Pancreas (tissue), 10 donors: ENCODE data around the gene MAGI1. TPM values are rescaled to one million over a fixed set of nuclear protein-coding genes. Genes with fewer than 3 reads are reported as not detected.

ENCODE experiments used
- ATAC-seq, 4 donors: fragments of 200-7000 bp; cut with Tn5 transposase; one replicate each; pipeline versions ENCODE4 v1.8.0 to v1.9.1; 2020; ENCODE audit warnings: mild to moderate bottlenecking in 4 of 4, moderate library complexity in 4 of 4
- DNase-seq, 6 donors: peaks; one replicate each; pipeline ENCODE4 v3.0.0-alpha.2; 2020
- FAIRE-seq: peaks from 2 replicates; lab custom pipeline; 2012; peaks lifted over from hg19 to GRCh38; lab: Jason Lieb, UNC
- H3K27ac ChIP-seq, 4 donors: fragments of 200-600 bp; sonication (generic); 1 replicate in 3 of 4; 2 replicates in 1 of 4; pipeline versions ENCODE4 v1.5.0 to v1.8.0; 2020
- H3K27me3 ChIP-seq, 4 donors: fragments of 200-600 bp; one replicate each; pipeline ENCODE4 v1.8.0; 2021
- H3K36me3 ChIP-seq, 3 donors: fragments of 200-600 bp; sonication (generic) in 1 of 3; one replicate each; pipeline versions ENCODE4 v1.5.0 to v1.8.0; 2020 to 2021
- H3K4me1 ChIP-seq, 3 donors: fragments of 200-600 bp; one replicate each; pipeline ENCODE4 v1.8.0; 2021
- H3K4me3 ChIP-seq, 4 donors: fragments of 200-600 bp; sonication (generic) in 2 of 4; one replicate each; pipeline versions ENCODE4 v1.5.0 to v1.8.0; 2020 to 2021
- H3K9me3 ChIP-seq, 4 donors: fragments of 200-600 bp; one replicate each; pipeline ENCODE4 v1.8.0; 2021
- WGBS, 2 donors: extraction: QIAGEN DNeasy Blood & Tissue Kit; methylation state at CpG; one replicate each; pipeline ENCODE4 v1.1.7; 2013; 5-methylcytosine and 5-hydroxymethylcytosine counted together
- intact Hi-C, 3 donors: fragments of 100-400 bp; cut with DNase I; formaldehyde crosslinking; loops; one replicate each; pipeline versions ENCODE4 v1.11.1 to v1.14.2; 2022
- polyA plus RNA-seq, 2 donors: library from polyadenylated mRNA; stranded (reverse); fragments of 200-250 nt; gene quantifications; one replicate each; pipeline ENCODE4 v1.2.3, GENCODE V29; 2013
- total RNA-seq, 6 donors: library from RNA; stranded (reverse); fragmentation: NEBNext Ultra II Directional in 4 of 6; extraction: Animal tissue kit (Norgen Biotek cat#: 25700) in 4 of 6; gene quantifications; one replicate each; pipeline versions ENCODE4 v1.2.1 to v1.2.4, GENCODE V29; 2021 to 2023
- TF ChIP-seq, protein P1 (sequence below), 4 donors: fragments of 200-600 bp; sonication (generic) in 3 of 4; IDR thresholded peaks; one replicate each; pipeline versions ENCODE4 v1.5.0 to v1.8.0; 2021; ENCODE audit warnings: antibody characterized with exemption in 4 of 4
- donor health status: healthy with polysubstance abuse.
- donor health status: DM: no; HTN: no; CAD: no; lungs with moderate emphysema.
- donor health status: DM: no; HTN: no; CAD: no.
- donor health status: control.
- donor health status: control.
- donor health status: Bipolar disorder and iron deficiency.
- donor health status: DM: yes; HTN: yes; CAD: no.
- donor health status: DM: no; HTN: no; CAD: no.
- donor health status: DM: no; HTN: no; CAD: no.
- donor health status: DM: yes; HTN: yes; CAD: no.

Gene MAGI1
- total and polyA plus RNA-seq, 8 donors, result 19.7 to 45.1 (median 28.0) TPM

DNA sequence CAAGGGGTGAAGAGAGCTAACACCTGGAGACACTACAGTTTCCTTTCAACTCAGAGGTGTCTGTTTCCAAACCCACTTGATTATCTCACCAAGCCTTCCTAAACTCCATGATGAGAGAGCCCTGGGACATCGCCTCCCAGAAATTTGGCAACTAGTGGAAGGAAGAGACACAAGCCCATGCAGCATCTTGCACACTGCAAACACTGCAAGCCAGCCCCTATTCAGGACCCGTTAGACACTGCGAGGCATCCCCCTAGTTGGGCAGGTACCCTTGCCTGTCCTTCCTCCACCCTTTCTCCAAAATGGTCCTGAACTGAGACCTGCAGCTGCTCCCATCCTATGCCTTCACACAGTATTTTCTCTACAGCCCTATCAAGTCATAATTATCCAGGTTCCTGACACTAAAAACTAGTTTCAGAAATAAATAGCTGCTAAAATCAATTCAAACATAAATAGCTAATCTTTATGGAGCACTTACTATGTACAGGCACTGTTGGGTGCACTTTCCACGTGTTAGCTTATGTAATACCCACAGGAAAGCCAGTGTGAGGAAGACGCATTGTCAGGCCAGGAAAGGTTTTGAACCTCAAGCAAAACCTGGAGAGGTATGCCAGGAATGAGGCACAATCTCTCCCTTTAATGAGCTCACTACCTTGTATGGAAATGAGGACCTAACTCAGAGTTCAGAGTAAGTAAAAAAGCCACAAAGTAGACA, 2.8 kb downstream of the MAGI1 start:
- no peaks in the 10 kb centered on the region for H3K36me3 ChIP-seq
- WGBS, 2 donors, result 35 to 45% methylated on average over 5 of the region's 5 CpGs
- peak overlapping the region; percentile 32 to 85 (median 76) for H3K4me3 ChIP-seq
- FAIRE-seq (no peak), ATAC-seq (no peak), DNase-seq (no peak)
- H3K27me3 ChIP-seq, result no peaks in the 10 kb centered on the region
- intact Hi-C loops, result loop anchor here in 1 of 3 donors (5.0 kb wide), 1 partner anchor 74 kb away; no protein-coding TSS in a partner anchor
- peak overlapping the region; percentile 77 to 96 (median 92) for H3K27ac ChIP-seq
- no peaks in the 10 kb centered on the region for H3K9me3 ChIP-seq
- H3K4me1 ChIP-seq, result peaks cover 0 to 16% (median 0%) of the 10 kb centered on the region in 3 donors
- TF ChIP-seq, protein P1, sequence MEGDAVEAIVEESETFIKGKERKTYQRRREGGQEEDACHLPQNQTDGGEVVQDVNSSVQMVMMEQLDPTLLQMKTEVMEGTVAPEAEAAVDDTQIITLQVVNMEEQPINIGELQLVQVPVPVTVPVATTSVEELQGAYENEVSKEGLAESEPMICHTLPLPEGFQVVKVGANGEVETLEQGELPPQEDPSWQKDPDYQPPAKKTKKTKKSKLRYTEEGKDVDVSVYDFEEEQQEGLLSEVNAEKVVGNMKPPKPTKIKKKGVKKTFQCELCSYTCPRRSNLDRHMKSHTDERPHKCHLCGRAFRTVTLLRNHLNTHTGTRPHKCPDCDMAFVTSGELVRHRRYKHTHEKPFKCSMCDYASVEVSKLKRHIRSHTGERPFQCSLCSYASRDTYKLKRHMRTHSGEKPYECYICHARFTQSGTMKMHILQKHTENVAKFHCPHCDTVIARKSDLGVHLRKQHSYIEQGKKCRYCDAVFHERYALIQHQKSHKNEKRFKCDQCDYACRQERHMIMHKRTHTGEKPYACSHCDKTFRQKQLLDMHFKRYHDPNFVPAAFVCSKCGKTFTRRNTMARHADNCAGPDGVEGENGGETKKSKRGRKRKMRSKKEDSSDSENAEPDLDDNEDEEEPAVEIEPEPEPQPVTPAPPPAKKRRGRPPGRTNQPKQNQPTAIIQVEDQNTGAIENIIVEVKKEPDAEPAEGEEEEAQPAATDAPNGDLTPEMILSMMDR (IDR thresholded peaks at IDR 0.05), result no peak

DNA sequence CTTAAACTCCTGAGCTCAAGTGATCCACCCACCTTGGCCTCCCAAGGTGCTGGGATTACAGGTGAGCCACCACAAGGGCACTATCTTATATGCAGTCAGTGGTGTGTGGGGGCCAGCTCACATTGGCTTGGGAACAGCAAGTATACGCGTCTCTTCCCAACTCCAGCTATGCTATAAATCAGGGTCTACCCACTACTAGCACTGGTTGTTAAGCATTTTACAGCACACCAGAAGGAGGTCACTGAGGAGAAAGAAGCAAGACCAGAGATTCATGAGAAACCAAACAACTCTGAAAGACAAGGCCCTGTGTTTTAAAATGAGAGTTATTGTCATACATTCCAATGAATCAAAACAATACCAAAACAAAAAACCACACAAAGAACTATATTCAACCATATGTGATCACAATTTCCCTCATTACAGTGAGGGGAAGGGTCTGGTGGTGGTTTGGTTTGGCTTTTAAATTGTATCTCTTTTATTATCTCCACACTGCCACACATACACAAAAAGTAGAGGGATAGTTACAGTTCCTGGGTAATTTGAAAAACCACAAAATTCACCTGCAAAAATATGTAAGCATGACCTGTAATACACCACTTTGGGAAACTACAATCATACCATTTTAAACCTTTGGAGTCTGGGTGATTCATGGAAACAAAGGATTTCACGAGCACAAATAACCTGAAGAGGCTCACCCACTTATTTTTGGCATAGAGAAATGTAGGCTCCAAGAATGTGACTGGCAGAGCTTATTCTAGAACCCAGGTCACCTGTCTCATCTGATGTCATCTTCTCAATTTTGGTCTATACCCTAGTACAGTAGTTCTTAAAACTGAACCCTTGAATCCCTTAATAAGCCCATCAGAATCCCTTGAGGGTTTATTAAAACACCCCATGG, 5.2 kb downstream of the MAGI1 start:
- intact Hi-C loops, result no loop called here
- H3K27me3 ChIP-seq, result no peaks in the 10 kb centered on the region
- H3K4me3 ChIP-seq, result no peak overlapping the region
- DNase-seq (no peak), ATAC-seq (no peak), FAIRE-seq (no peak)
- no peaks in the 10 kb centered on the region for H3K9me3 ChIP-seq
- WGBS, 2 donors, result 81 to 90% methylated on average over 3 of the region's 3 CpGs
- H3K36me3 ChIP-seq, result no peaks in the 10 kb centered on the region
- peaks cover 0 to 16% (median 0%) of the 10 kb centered on the region in 3 donors for H3K4me1 ChIP-seq
- no peak overlapping the region for H3K27ac ChIP-seq
- TF ChIP-seq, protein P1 (IDR thresholded peaks at IDR 0.05), result no peak

DNA sequence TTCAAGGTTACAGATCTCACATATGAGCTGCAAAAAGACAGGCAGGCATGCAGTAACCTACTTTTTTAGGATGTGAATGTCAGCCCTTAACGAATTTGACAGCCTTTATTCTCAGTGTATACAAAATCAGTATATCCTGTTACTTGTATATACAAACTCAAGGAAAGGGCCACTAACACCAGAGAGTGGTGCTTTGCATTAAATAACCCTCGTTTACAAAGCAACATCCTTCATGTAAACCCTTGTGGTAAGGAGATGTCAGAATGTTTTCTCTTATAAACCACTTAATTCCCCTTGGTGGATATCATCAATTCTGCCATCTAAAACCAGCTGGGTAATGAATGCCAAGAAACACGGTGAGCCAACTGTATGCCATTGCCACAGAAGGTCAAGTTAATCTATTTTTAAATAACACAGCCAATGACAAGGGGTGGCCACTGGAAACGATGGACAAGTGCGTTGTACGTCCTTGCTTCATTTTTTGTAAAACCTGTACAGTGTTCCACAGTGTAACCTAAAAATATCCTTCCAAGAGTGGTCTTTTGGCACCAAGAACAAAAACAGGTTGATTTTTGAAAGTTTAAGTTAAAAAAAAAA, 7.5 kb downstream of the MAGI1 start:
- DNase-seq, result no peak
- no peak for FAIRE-seq
- Histone ChIP-seq H3K4me1 (peaks cover under 1 to 17% (median under 1%) of the 10 kb centered on the region in 3 donors), H3K36me3 (no peaks in the 10 kb centered on the region), H3K9me3 (no peaks in the 10 kb centered on the region), H3K27ac (no peak overlapping the region), H3K4me3 (no peak overlapping the region), H3K27me3 (no peaks in the 10 kb centered on the region)
- TF ChIP-seq, protein P1 (IDR thresholded peaks at IDR 0.05), result no peak
- ATAC-seq, result no peak
- WGBS, 2 donors, result 25 to 33% methylated on average over 6 of the region's 6 CpGs
- intact Hi-C loops, result no loop called here

DNA sequence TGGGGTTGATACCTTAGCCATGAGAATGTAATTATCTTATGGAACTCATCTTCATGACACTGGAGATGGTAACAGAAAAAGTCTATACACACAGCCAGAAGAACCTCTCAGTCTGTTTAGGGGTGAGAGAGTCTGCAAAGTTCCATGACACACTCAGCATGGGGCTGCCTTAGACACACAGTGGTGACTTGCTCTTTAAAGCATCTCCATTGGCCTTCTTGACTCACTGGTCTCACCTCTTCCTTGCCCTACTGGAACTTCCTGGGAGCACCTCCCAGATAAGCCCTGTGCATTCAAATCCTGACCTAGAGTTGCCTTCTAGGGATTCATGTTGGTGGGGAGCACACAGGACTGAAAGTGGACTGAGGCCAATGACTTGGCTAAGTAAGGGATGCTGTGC, 9.3 kb downstream of the MAGI1 start:
- ATAC-seq, result no peak
- H3K4me3 ChIP-seq, result no peak overlapping the region

More for the DNA sequence above, 9.3 kb downstream of the MAGI1 start:
- FAIRE-seq, result no peak
- intact Hi-C loops, result no loop called here
- Histone ChIP-seq H3K36me3 (no peaks in the 10 kb centered on the region), H3K27ac (no peak overlapping the region), H3K9me3 (no peaks in the 10 kb centered on the region), H3K4me1 (peaks cover 7 to 17% (median 8%) of the 10 kb centered on the region in 3 donors), H3K27me3 (no peaks in the 10 kb centered on the region)
- TF ChIP-seq, protein P1 (IDR thresholded peaks at IDR 0.05), result no peak
- DNase-seq, result no peak
